HCT116 (cell line): ENCODE data around the gene HLCS. TPM values are rescaled to one million over a fixed set of nuclear protein-coding genes. Genes with fewer than 3 reads are reported as not detected.

Source experiments
- ATAC-seq: fragments of 200-7000 bp; cut with Tn5 transposase; 2 replicates; pipeline ENCODE4 v1.9.1; 2020; ENCODE audit warnings: mild to moderate bottlenecking, moderate library complexity
- BruUV-seq: library from RNA; stranded (reverse); fragments of 400-500 nt; replicated peaks from 2 replicates; lab custom pipeline; 2021; lab: Mats Ljungman, UMichigan
- CTCF ChIA-PET: fragments of 300-600 bp; sonication (Branson Sonifier 250); formaldehyde crosslinking; loops from one replicate; lab custom pipeline; 2021; ENCODE audit warnings: antibody characterized with exemption; lab: Charles Lee
- POLR2A ChIA-PET: fragments of 300-600, 350-600 bp; sonication (Branson Sonifier 250); formaldehyde crosslinking; loops from one replicate; lab custom pipeline; 2021; ENCODE audit warnings: antibody characterized with exemption; lab: Charles Lee
- RAD21 ChIA-PET, 2 experiments: fragments of 300-600 bp; sonication (Branson Sonifier 250); formaldehyde crosslinking; loops; one replicate each; lab custom pipeline; 2023; ENCODE audit warnings: low total read pairs in 2 of 2; ENCODE audit not compliant: uncharacterized antibody in 2 of 2, unreplicated experiment in 2 of 2, low non-redundant PET in 1 of 2; lab: Charles Lee
- DNase-seq: peaks from one replicate; pipeline ENCODE4 v3.0.0-alpha.2; 2010; ENCODE audit warnings: low read depth, low spot score
- H2AFZ ChIP-seq: fragments of 200-600 bp; shearing (Covaris generic), sonication (generic); 2 replicates; pipeline ENCODE4 v1.6.1; 2017; ENCODE audit warnings: low read depth, mixed run types, mixed read lengths, antibody characterized with exemption, low read length; ENCODE audit not compliant: poor library complexity, severe bottlenecking
- H3K27ac ChIP-seq: 2 replicates; pipeline ENCODE4 v1.5.1; 2012; ENCODE audit warnings: low read depth, low read length
- H3K27me3 ChIP-seq: fragments of 200-600 bp; sonication (generic); 2 replicates; pipeline ENCODE4 v1.6.1; 2016; ENCODE audit warnings: mixed run types, low read length, mixed read lengths; ENCODE audit not compliant: insufficient read depth
- H3K36me3 ChIP-seq, 2 experiments: fragments of 200-500 bp in 1 of 2; fragments of 200-600 bp in 1 of 2; sonication (Bioruptor generic) in 1 of 2; sonication (generic) in 1 of 2; 2 replicates each; pipeline versions ENCODE4 v1.5.1 to v1.6.1; 2014 to 2016; ENCODE audit warnings: low read length in 2 of 2, inconsistent platforms in 1 of 2, mixed read lengths in 1 of 2, mixed run types in 1 of 2; ENCODE audit not compliant: insufficient read depth in 2 of 2, control insufficient read depth in 1 of 2
- H3K4me1 ChIP-seq, 2 experiments: fragments of 200-600 bp in 1 of 2; sonication (generic) in 1 of 2; 2 replicates each; pipeline versions ENCODE4 v1.5.1 to v1.6.1; 2012 to 2017; ENCODE audit warnings: low read length in 2 of 2, inconsistent platforms in 1 of 2, mild to moderate bottlenecking in 1 of 2, mixed read lengths in 1 of 2, mixed run types in 1 of 2, moderate library complexity in 1 of 2; ENCODE audit not compliant: insufficient read depth in 2 of 2, control insufficient read depth in 1 of 2
- H3K4me2 ChIP-seq: fragments of 200-600 bp; sonication (generic); 2 replicates; pipeline ENCODE4 v1.6.1; 2017; ENCODE audit warnings: mixed run types, low read length, mixed read lengths
- H3K4me3 ChIP-seq, 2 experiments: fragments of 200-600 bp in 1 of 2; sonication (generic) in 1 of 2; replicated peaks in 1 of 2; 2 replicates each; pipeline ENCODE4 v1.5.1; 2011 to 2016; ENCODE audit warnings: low read length in 2 of 2, control low read depth in 1 of 2, low read depth in 1 of 2, mild to moderate bottlenecking in 1 of 2, mixed read lengths in 1 of 2, mixed run types in 1 of 2
- H3K79me2 ChIP-seq: fragments of 200-600 bp; sonication (generic); 2 replicates; pipeline ENCODE4 v1.6.1; 2017; ENCODE audit warnings: mild to moderate bottlenecking, mixed run types, low read length, moderate library complexity, mixed read lengths; ENCODE audit not compliant: insufficient read depth
- H3K9ac ChIP-seq: fragments of 200-600 bp; sonication (generic); 2 replicates; pipeline ENCODE4 v1.6.1; 2016; ENCODE audit warnings: low read length, mixed read lengths
- H3K9me2 ChIP-seq: fragments of 200-600 bp; sonication (generic), shearing (Covaris generic); 2 replicates; pipeline ENCODE4 v1.6.1; 2017; ENCODE audit warnings: mixed run types, mild to moderate bottlenecking, moderate library complexity; ENCODE audit not compliant: insufficient read depth
- H3K9me3 ChIP-seq, 2 experiments: fragments of 200-500 bp in 1 of 2; fragments of 200-600 bp in 1 of 2; sonication (Bioruptor generic) in 1 of 2; sonication (generic) in 1 of 2; 2 replicates each; pipeline ENCODE4 v1.6.1; 2014 to 2017; ENCODE audit warnings: low read length in 2 of 2, mixed read lengths in 2 of 2, inconsistent platforms in 1 of 2, low read depth in 1 of 2, mild to moderate bottlenecking in 1 of 2, mixed run types in 1 of 2, moderate library complexity in 1 of 2; ENCODE audit not compliant: control insufficient read depth in 1 of 2, insufficient read depth in 1 of 2
- H4K20me1 ChIP-seq: fragments of 200-600 bp; sonication (generic), shearing (Covaris generic); 2 replicates; pipeline ENCODE4 v1.6.1; 2017; ENCODE audit warnings: mixed run types, mild to moderate bottlenecking, moderate library complexity; ENCODE audit not compliant: insufficient read depth
- MAX ChIP-seq: IDR thresholded peaks from 2 replicates; pipeline ENCODE4 v1.6.1; 2012
- POLR2AphosphoS5 ChIP-seq: IDR thresholded peaks from 2 replicates; pipeline ENCODE4 v1.6.1; 2011; ENCODE audit warnings: mild to moderate bottlenecking, low read depth, low read length, moderate library complexity
- RAD21 ChIP-seq: IDR thresholded peaks from 2 replicates; pipeline ENCODE4 v1.6.1; 2012; ENCODE audit warnings: low read depth, mild to moderate bottlenecking
- TCF7L2 ChIP-seq: IDR thresholded peaks from 2 replicates; pipeline ENCODE4 v1.7.0; 2011; ENCODE audit warnings: borderline replicate concordance, inconsistent platforms; ENCODE audit not compliant: insufficient read depth, insufficient read length; ENCODE audit errors: extremely low read depth
- ZFX ChIP-seq: fragments of 450-650 bp; IDR thresholded peaks from 2 replicates; pipeline ENCODE4 v1.6.1; 2017
- ZNF274 ChIP-seq: fragments of 200-500 bp; sonication (Bioruptor generic); IDR thresholded peaks from 2 replicates; pipeline ENCODE4 v1.6.1; 2014; ENCODE audit warnings: mild to moderate bottlenecking, low read depth, low read length, inconsistent platforms
- intact Hi-C: fragments of 100-400 bp; cut with micrococcal nuclease; formaldehyde crosslinking; loops from 2 replicates; pipeline ENCODE4 v1.10.0; 2022
- total RNA-seq: library from RNA; stranded (reverse); gene quantifications from one replicate; pipeline ENCODE4 v1.2.1, GENCODE V29; 2021; ENCODE audit not compliant: unreplicated experiment
- TF ChIP-seq, protein P1 (sequence below), 3 experiments: fragments of 200-600 bp in 1 of 3; sonication (generic) in 1 of 3; IDR thresholded peaks in 2 of 3; conservative IDR thresholded peaks in 1 of 3; 2 replicates each; pipeline ENCODE4 v1.5.1; 2012 to 2017; ENCODE audit warnings: low read depth in 2 of 3, low read length in 2 of 3, antibody characterized with exemption in 1 of 3, borderline replicate concordance in 1 of 3, control low read depth in 1 of 3, mild to moderate bottlenecking in 1 of 3, mixed read lengths in 1 of 3, mixed run types in 1 of 3, moderate library complexity in 1 of 3; ENCODE audit not compliant: insufficient read depth in 1 of 3

The HLCS gene
- total RNA-seq, 1 experiment from 2014 or later = 18.5 TPM

DNA sequence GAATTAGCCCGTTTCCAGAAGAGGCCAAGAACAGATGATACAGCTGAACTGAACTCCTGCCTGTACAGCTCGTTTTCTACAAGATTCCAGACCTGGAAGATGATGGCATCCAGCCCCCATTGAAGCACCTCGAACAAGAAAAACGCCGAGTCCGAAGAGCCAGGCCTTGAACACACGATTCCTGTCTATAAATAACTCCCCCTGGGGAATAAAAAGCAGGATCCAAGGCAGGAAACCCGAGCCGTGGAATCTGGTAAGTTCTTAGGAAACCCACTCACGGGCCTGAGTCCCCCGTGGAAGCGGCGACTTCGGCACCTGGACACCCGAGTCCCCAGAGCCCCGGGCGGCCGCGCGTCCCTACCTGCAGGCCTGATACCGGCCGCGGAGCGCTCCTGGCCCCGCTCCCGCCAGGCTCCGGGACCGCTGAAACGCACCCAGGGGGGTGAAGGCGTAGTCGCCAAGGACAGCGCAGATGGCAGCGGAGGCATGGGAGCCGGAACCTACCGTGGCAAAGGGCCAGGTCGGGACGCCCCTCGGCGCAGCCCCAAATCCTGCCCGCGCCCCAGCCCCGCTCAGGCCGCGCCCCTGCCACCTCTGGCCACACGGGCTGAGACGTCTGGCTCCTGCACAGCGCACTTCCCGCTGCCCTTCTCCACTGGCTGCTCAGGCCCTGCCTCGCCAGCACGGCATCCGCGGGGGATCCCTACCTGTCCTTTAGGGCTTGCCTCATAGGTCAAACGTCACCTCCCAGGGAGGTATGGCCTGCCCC lies 14.0 kb upstream of the HLCS start:
- Histone ChIP-seq H3K9ac (peak overlapping the region; percentile 68), H3K9me3 (no peaks in the 10 kb centered on the region), H3K79me2 (no peaks in the 10 kb centered on the region), H3K9me2 (no peaks in the 10 kb centered on the region), H3K36me3 (no peaks in the 10 kb centered on the region), H2AFZ (peak overlapping the region; percentile 54), H4K20me1 (no peaks in the 10 kb centered on the region), H3K4me2 (peak overlapping the region; percentile 83), H3K27me3 (no peaks in the 10 kb centered on the region), H3K4me3 (peak overlapping the region; percentile 48 to 63), H3K27ac (peak overlapping the region; percentile 51), H3K4me1 (peaks cover 7 to 19% of the 10 kb centered on the region in 2 experiments)
- DNase-seq (no peak), ATAC-seq (peak; percentile 74)
- RAD21 ChIA-PET = no interaction called here
- 0 out of 2 replicates have a peak, but pooled peaks have one; percentile 19 for TF ChIP-seq MAX
- TF ChIP-seq TCF7L2 = no peak
- TF ChIP-seq ZFX = peak; percentile 53
- POLR2A ChIA-PET = no interaction called here
- no TSS peak for BruUV-seq
- intact Hi-C loops = no loop called here
- CTCF ChIA-PET = interaction anchor here (2.1 kb wide), 1 partner anchor 9 kb away, joined by 12 read pairs; no protein-coding TSS in a partner anchor

- ChIA-PET CTCF (interaction anchor here (0.5 to 2.2 kb wide), 18 partner anchors 8 to 671 kb away, joined by 3 to 21 read pairs (median 3); partner anchors contain the start of gene HLCS), RAD21 (interaction anchor here (1.0 to 1.6 kb wide), 3 partner anchors 13 to 33 kb away, joined by 3 to 4 read pairs (median 4); no protein-coding TSS in a partner anchor), POLR2A (interaction anchor here (1.2 to 1.5 kb wide), 3 partner anchors 10 to 15 kb away, joined by 6 to 7 read pairs (median 7); partner anchors contain the start of gene HLCS)
- H3K27me3 ChIP-seq = no peaks in the 10 kb centered on the region
- H3K9me2 ChIP-seq = no peaks in the 10 kb centered on the region
- H3K27ac ChIP-seq = peak overlapping the region; percentile 21; the same call in 1 of the 2 replicates
- no TSS peak for BruUV-seq
- peak; percentile 10; the same call in 1 of the 2 replicates for TF ChIP-seq POLR2AphosphoS5
- peak; percentile 86 for TF ChIP-seq RAD21
- TF ChIP-seq, protein P1, sequence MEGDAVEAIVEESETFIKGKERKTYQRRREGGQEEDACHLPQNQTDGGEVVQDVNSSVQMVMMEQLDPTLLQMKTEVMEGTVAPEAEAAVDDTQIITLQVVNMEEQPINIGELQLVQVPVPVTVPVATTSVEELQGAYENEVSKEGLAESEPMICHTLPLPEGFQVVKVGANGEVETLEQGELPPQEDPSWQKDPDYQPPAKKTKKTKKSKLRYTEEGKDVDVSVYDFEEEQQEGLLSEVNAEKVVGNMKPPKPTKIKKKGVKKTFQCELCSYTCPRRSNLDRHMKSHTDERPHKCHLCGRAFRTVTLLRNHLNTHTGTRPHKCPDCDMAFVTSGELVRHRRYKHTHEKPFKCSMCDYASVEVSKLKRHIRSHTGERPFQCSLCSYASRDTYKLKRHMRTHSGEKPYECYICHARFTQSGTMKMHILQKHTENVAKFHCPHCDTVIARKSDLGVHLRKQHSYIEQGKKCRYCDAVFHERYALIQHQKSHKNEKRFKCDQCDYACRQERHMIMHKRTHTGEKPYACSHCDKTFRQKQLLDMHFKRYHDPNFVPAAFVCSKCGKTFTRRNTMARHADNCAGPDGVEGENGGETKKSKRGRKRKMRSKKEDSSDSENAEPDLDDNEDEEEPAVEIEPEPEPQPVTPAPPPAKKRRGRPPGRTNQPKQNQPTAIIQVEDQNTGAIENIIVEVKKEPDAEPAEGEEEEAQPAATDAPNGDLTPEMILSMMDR (IDR thresholded peaks at IDR 0.05 in 2 of 3, conservative IDR thresholded peaks at IDR 0.05 in 1 of 3; ENCODE audit: borderline replicate concordance in 1 of 3, insufficient read depth in 1 of 3, low read depth in 2 of 3, low read length in 2 of 3) = peak; percentile 77 to 99 (median 91)
- TF ChIP-seq ZNF274 = no peak
- intact Hi-C loops = loop anchor here (2.0 kb wide), 1 partner anchor 110 kb away; no protein-coding TSS in a partner anchor
- H3K9ac ChIP-seq = no peak overlapping the region; the same call in 1 of the 2 replicates
- ATAC-seq (peak; percentile 81), DNase-seq (peak; percentile 74)
- no peaks in the 10 kb centered on the region for H3K79me2 ChIP-seq
- no peak overlapping the region for H3K4me3 ChIP-seq
- no peaks in the 10 kb centered on the region for H3K36me3 ChIP-seq
- peak overlapping the region; percentile 52 for H3K4me2 ChIP-seq
- H2AFZ ChIP-seq = no peak overlapping the region
- no peaks in the 10 kb centered on the region for H4K20me1 ChIP-seq
- no peaks in the 10 kb centered on the region for H3K9me3 ChIP-seq
- H3K4me1 ChIP-seq = peaks cover 7 to 19% of the 10 kb centered on the region in 2 experiments
Measured at GRCh38 chr21:36976882-36977651, 10.6 kb upstream of the HLCS start.
